A673 (cell line): ENCODE results near the gene UBA1. TPM values are rescaled to one million over a fixed set of nuclear protein-coding genes. Genes with fewer than 3 reads are reported as not detected.

Source experiments
- BruUV-seq: library from RNA; stranded (reverse); fragments of 400-500 nt; replicated peaks from 2 replicates; lab custom pipeline; 2021; lab: Mats Ljungman, UMichigan
- CTCF ChIA-PET: fragments of 300-600 bp; sonication (Branson Sonifier 250); formaldehyde crosslinking; loops from one replicate; lab custom pipeline; 2022; ENCODE audit warnings: antibody characterized with exemption; lab: Charles Lee
- POLR2A ChIA-PET: fragments of 300-600 bp; sonication (Branson Sonifier 250); formaldehyde crosslinking; loops from one replicate; lab custom pipeline; 2022; ENCODE audit warnings: antibody characterized with exemption; ENCODE audit not compliant: low non-redundant PET; lab: Charles Lee
- DNase-seq: peaks from one replicate; pipeline ENCODE4 v3.0.0-alpha.2; 2015; ENCODE audit warnings: low spot score
- H3K27ac ChIP-seq: fragments of 200-600 bp; sonication (generic); 2 replicates; pipeline ENCODE4 v1.5.1; 2016; ENCODE audit warnings: mixed run types, low read depth, mild to moderate bottlenecking, mixed read lengths, antibody characterized with exemption, low read length; ENCODE audit not compliant: poor library complexity, severe bottlenecking
- H3K27me3 ChIP-seq: fragments of 200-600 bp; sonication (generic); replicated peaks from 2 replicates; pipeline ENCODE4 v1.6.1; 2017; ENCODE audit warnings: mixed run types, low read depth, mild to moderate bottlenecking, mixed read lengths, antibody characterized with exemption, low read length; ENCODE audit not compliant: insufficient read depth, poor library complexity
- H3K36me3 ChIP-seq: fragments of 200-600 bp; sonication (generic); 2 replicates; pipeline ENCODE4 v1.6.1; 2016; ENCODE audit warnings: mixed run types, mild to moderate bottlenecking, mixed read lengths, antibody characterized with exemption, low read length; ENCODE audit not compliant: insufficient read depth, poor library complexity, severe bottlenecking
- H3K4me1 ChIP-seq: fragments of 200-600 bp; sonication (generic); 2 replicates; pipeline ENCODE4 v1.6.1; 2017; ENCODE audit warnings: mixed run types, mild to moderate bottlenecking, mixed read lengths, antibody characterized with exemption, low read length; ENCODE audit not compliant: insufficient read depth, poor library complexity, severe bottlenecking
- H3K4me3 ChIP-seq: fragments of 200-600 bp; sonication (generic); 2 replicates; pipeline ENCODE4 v1.5.1; 2016; ENCODE audit warnings: low read depth, mixed run types, mild to moderate bottlenecking, mixed read lengths, low read length; ENCODE audit not compliant: poor library complexity, severe bottlenecking
- H3K9me3 ChIP-seq: fragments of 200-600 bp; sonication (generic); 2 replicates; pipeline ENCODE4 v1.6.1; 2016; ENCODE audit warnings: mixed run types, low read depth, mild to moderate bottlenecking, mixed read lengths, antibody characterized with exemption, low read length; ENCODE audit not compliant: poor library complexity, severe bottlenecking
- CTCF ChIP-seq: fragments of 300-800, 200-600 bp; sonication (generic); conservative IDR thresholded peaks from 2 replicates; pipeline ENCODE4 v1.5.1; 2017; ENCODE audit warnings: low read depth, mild to moderate bottlenecking, antibody characterized with exemption, low read length, moderate library complexity, mixed read lengths
- EZH2 ChIP-seq: fragments of 200-600 bp; sonication (generic); IDR thresholded peaks from 2 replicates; pipeline ENCODE4 v1.6.1; 2017; ENCODE audit warnings: borderline replicate concordance, low read depth, mild to moderate bottlenecking, mixed read lengths, antibody characterized with exemption, low read length; ENCODE audit not compliant: poor library complexity, severe bottlenecking
- intact Hi-C: fragments of 100-400 bp; cut with micrococcal nuclease; formaldehyde crosslinking; loops from one replicate; pipeline ENCODE4 v1.10.0; 2022; ENCODE audit not compliant: unreplicated experiment
- total RNA-seq: library from RNA; stranded (reverse); gene quantifications from 2 replicates; pipeline ENCODE4 v1.2.3, GENCODE V29; 2021

The UBA1 gene
- total RNA-seq, 1 experiment from 2014 or later: 413 TPM

DNA sequence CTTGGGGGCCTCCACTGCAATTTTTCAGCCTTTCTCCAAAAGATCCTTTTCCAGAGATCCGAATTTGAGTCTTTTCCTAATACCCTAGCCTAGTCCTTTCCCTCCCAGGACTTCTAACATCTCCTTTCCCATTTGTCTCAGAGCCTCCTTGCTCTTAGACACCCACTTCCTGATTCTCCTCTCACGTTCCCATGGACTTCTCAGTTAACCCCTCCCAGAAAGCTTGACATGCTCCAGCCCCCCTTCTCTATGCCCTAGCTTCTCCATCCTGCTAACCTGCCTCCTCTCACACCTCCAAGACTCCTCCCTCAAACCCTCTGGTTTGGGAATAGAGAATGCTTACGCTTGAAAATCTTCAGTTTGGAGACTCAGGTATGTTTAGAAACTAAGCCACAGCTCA is 2.5 kb downstream of the UBA1 start:
- Histone ChIP-seq H3K27me3 (no peaks in the 10 kb centered on the region), H3K4me3 (peak overlapping the region; percentile 96), H3K9me3 (no peaks in the 10 kb centered on the region), H3K4me1 (peaks cover 17% of the 10 kb centered on the region), H3K27ac (peak overlapping the region; percentile 16), H3K36me3 (peaks cover 54% of the 10 kb centered on the region)
- CTCF ChIA-PET: no interaction called here
- POLR2A ChIA-PET: no interaction called here
- no TSS peak for BruUV-seq
- intact Hi-C loops: no loop called here
- no peak for DNase-seq
- TF ChIP-seq EZH2: no peak
- TF ChIP-seq CTCF: no peak

DNA sequence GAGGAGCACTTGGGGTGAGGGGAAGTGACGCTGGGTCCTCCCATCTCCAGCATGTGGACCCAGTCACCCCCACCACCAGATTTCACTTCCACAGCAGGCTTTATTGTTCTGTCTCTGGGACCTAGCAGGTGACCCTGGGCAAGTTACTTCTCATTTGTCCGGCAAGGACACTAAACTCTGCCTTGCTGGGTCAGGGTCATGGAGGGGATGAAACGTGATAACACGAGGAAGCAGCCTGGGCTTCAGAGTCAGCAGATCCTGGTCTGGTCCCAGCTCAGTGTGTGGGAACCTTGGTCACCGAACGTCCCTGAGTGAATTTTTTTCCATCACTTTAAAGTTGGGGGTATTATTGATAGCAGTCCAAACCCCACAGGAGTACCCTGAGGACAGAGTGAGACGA is 3.9 kb downstream of the UBA1 start:
- intact Hi-C loops: no loop called here
- peaks cover 68% of the 10 kb centered on the region for H3K36me3 ChIP-seq
- H3K9me3 ChIP-seq: no peaks in the 10 kb centered on the region
- no peaks in the 10 kb centered on the region for H3K27me3 ChIP-seq
- no peak overlapping the region for H3K27ac ChIP-seq
- POLR2A ChIA-PET: no interaction called here
- H3K4me1 ChIP-seq: peaks cover 17% of the 10 kb centered on the region
- H3K4me3 ChIP-seq: no peak overlapping the region
- BruUV-seq: no TSS peak
- CTCF ChIA-PET: no interaction called here
- TF ChIP-seq EZH2 (no peak), CTCF (no peak)
- no peak for DNase-seq

- BruUV-seq: no TSS peak
- ChIA-PET POLR2A (no interaction called here), CTCF (no interaction called here)
- H3K36me3 ChIP-seq: peaks cover 75% of the 10 kb centered on the region
- no peak overlapping the region for H3K4me3 ChIP-seq
- no peaks in the 10 kb centered on the region for H3K27me3 ChIP-seq
- intact Hi-C loops: no loop called here
- no peak overlapping the region for H3K27ac ChIP-seq
- no peak for DNase-seq
- TF ChIP-seq CTCF: no peak
- no peak for TF ChIP-seq EZH2
- H3K9me3 ChIP-seq: no peaks in the 10 kb centered on the region
- H3K4me1 ChIP-seq: peaks cover 17% of the 10 kb centered on the region
Measured at GRCh38 chrX:47198026-47198686, 4.5 kb downstream of the UBA1 start.
